ENCODE results near the gene PITPNM1.
"Not testable (repeated sequence)": the region's sequence is repeated elsewhere in the genome, so short reads cannot be mapped to it uniquely, and the experiment has no call there.

Gene PITPNM1

GRCh38 chr11:67466367-67466766, 38.8 kb downstream of the PITPNM1 start:
- DNase-seq (ENCODE audit: low read depth) = no peak

DNA sequence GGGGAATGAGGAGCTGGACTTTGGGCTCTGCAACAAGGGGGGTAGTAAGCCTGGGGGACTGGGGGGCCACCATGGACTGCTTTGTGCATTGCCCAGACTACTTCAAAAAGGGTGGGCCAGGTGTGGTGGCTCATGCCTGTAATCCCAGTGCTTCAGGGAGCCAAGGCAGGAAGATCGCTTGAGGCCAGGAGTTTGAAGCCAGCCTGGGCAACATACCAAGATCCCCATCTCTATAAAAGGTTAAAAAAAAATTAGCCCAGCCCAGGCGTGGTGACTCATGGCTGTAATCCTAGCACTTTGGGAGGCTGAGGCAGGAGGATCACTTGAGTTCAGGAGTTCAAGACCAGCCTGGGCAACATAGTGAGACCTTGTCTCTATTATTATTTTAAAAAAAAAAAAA, 39.6 kb downstream of the PITPNM1 start:
- not testable (repeated sequence) for DNase-seq (ENCODE audit: low read depth)

- DNase-seq (ENCODE audit: low read depth) = no peak
Measured at GRCh38 chr11:67465189-67465510, 40.0 kb downstream of the PITPNM1 start.

GRCh38 chr11:67464411-67465188, 40.6 kb downstream of the PITPNM1 start:
- DNase-seq (ENCODE audit: low read depth) = peak; percentile 65

DNA sequence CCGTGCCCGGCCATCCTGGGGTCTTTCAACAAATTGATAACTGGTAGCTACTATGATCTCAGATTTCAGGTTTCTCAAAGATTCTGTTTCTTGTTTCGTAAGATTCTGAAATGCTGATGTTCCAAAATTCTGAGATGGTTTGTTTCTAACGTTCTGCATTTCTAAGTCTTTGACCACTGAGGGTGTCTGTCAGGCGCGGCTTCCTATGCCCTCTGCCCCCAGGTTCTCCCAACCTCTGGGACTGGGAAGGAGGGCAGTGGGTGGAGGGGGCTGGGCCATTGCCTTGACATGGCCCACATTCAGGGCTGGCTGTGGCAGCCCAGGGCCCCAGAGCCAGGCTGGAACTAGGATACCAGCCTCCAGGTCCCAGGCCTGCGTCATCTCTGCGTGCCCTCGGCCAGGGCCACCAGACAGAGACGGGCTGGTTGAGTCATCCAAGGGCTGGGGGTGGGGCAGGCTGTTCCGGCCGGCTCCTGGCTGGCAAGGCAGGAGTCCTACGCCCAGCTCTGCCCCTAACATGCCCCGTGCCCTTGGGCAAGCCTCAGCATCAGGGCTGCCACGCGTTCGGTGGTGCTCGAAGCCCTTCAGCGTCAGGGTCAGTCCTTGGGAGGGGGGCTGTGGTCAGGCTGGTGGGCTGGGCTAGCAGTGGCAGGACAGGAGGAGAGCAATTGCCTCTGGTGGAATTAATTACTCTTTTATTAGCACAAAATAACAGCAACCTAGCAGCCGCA, 41.3 kb downstream of the PITPNM1 start:
- peak; percentile 62 for DNase-seq (ENCODE audit: low read depth)

GRCh38 chr11:67463186-67463585, 42.0 kb downstream of the PITPNM1 start:
- no peak for DNase-seq (ENCODE audit: low read depth)

- no peak for DNase-seq (ENCODE audit: low read depth)
Measured at GRCh38 chr11:67458266-67458665, 46.9 kb downstream of the PITPNM1 start.

DNA sequence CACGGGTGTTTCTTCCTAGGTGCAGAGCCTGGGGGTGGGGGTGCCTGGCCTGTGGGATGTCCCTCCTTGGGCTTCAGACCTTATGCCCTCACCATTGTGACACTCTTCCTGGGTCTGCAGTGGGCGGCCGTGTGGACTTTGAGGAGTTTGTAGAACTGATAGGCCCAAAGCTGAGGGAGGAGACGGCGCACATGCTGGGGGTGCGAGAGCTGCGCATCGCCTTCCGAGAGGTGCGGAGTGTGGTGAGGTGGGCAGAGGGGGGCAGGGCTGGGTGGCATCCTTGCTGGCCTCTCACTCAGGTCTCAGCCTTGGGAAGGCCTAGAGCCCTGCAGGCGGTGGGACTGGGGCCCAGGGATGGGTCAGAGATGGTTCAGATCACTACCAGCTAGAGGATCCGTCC, 47.7 kb downstream of the PITPNM1 start:
- no peak for DNase-seq (ENCODE audit: low read depth)

DNA sequence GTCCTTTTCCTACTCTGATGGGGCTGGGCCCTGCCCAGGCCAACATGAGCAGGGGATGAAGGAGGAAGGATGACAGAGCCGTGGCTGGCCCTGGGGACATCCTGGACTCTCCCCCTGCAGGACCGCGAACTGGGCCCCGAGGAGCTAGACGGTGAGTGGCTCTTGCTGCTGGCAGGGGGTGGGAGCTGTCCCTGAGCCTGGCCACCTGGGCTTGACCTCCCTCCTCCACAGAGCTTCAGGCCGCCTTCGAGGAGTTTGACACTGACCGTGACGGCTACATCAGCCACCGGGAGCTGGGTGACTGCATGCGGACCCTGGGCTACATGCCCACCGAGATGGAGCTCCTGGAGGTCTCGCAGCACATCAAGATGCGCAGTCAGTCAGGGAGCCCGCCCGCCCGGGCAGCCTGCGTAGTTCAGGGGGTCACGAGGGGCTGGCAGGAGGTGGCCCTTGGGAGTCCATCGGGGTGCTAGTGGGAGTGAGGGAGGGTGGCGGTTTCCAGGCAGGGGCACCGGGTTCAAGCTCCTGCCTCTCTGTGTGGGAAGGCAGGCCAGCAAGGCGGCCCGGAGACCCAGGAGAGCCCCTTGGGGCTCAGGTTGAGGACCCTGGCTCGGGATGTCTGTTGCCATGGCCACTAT, 49.0 kb downstream of the PITPNM1 start:
- no peak for DNase-seq (ENCODE audit: low read depth)

DNA sequence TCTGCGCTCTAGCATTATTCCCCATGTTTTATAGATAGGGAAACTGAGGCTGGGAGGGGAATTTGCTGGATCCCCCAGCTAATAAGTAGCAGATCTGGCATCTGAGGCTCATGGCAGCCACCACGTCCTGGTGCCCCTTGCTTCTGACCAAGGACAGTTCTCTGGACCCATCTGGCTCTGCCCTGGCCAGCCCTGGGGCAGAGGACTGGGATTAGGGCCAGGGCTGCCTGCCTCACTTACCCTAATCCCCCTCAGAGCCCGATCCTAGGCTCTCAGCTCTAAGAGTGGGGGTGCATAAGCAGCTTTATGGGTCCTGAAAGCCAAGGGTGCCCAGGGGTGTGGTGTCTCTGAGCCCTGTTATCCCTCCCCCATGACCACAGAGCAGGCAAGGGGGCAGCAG, 50.1 kb downstream of the PITPNM1 start, which contains the start of gene CABP4:
CABP4 (plus strand) TSS at position 301 of the 400 bp plus-strand sequence; CDS start at position 371, 70 bp downstream.
- no peak for DNase-seq (ENCODE audit: low read depth)

GRCh38 chr11:67453816-67454732, 51.1 kb downstream of the PITPNM1 start:
- no peak for DNase-seq (ENCODE audit: low read depth)

DNA sequence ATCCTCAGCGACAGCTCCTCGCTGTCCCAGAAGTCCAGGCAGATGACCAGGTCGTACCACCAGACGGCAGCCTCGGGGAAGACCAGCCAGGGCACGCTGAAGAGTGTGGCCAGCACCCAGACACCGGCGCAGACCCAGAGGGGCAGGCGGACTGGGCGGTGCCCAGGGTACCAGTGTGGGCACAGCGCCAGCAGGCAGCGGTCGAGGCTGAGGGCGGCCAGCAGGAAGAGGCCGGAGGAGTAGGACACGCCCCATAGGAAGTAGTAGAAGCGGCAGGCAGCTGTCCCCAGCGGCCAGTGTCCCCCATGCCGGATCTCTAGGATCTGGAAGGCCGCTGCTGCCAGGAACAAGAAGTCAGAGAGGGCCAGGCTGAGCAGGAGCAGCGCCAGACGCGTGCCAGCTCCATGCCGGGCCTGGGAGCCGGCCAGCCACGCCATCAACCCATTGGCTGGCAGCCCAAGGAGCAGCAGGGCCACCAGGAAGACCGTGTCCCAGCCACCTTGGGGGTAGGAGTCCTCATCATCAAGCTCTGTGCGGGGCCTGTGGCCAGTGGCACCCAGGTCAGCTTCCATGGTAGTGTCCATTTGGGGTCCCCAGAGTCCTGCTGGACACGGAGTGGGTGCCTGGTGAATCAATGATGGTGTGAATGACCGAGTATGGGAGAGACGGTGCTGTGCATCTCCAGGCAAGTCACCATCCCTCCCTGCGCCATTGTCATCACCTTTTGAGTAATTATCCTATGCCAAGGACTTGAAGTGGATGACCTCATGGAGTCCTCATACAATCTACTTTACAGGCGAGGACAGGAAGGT, 52.8 kb downstream of the PITPNM1 start, which contains the start of gene GPR152:
GPR152 (minus strand) TSS at position 589 of the 812 bp plus-strand sequence; CDS start at position 584, 5 bp downstream.
- DNase-seq (ENCODE audit: low read depth) = no peak

GRCh38 chr11:67451658-67451976, 53.5 kb downstream of the PITPNM1 start:
- no peak for DNase-seq (ENCODE audit: low read depth)

- DNase-seq (ENCODE audit: low read depth) = no peak
Measured at GRCh38 chr11:67450796-67451657, 54.1 kb downstream of the PITPNM1 start.

DNA sequence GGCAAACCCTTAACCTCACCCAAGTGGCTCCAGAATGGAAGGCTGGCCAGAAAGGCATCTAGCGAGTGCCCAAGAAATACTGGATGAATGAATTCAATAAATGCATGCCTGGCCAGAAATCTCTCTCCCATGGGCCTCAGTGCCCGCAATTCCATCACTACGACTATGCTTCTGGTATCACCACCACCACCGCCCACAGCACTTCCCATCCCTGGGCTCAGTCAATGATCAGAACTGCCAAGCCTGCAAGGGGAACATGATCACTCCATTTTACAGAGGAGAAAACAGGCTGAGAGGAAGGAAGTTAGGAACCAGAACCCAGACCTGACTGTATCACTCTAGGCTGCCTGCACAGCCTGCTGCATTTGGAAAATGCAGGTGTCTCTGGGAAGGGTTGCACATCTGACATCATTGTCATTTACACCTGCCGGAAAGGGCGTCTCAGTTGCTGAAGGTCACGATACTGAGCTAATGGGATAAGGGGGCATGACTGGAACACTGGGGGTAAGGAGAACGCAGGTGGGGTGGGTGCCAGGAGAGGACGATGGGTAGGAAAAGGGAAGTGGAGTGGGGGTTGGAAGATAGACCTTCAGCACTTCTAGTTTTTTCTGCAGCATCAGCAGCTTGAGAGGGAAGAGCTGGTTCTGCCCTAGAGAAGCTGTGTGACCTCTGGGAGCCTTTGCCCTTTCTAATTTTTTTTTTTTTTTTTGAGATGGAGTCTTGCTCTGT, 55.9 kb downstream of the PITPNM1 start:
- no peak for DNase-seq (ENCODE audit: low read depth)

- DNase-seq (ENCODE audit: low read depth) = no peak
Measured at GRCh38 chr11:67448220-67448609, 56.9 kb downstream of the PITPNM1 start.

GRCh38 chr11:67445515-67445914, 59.6 kb downstream of the PITPNM1 start:
- DNase-seq (ENCODE audit: low read depth) = no peak

DNA sequence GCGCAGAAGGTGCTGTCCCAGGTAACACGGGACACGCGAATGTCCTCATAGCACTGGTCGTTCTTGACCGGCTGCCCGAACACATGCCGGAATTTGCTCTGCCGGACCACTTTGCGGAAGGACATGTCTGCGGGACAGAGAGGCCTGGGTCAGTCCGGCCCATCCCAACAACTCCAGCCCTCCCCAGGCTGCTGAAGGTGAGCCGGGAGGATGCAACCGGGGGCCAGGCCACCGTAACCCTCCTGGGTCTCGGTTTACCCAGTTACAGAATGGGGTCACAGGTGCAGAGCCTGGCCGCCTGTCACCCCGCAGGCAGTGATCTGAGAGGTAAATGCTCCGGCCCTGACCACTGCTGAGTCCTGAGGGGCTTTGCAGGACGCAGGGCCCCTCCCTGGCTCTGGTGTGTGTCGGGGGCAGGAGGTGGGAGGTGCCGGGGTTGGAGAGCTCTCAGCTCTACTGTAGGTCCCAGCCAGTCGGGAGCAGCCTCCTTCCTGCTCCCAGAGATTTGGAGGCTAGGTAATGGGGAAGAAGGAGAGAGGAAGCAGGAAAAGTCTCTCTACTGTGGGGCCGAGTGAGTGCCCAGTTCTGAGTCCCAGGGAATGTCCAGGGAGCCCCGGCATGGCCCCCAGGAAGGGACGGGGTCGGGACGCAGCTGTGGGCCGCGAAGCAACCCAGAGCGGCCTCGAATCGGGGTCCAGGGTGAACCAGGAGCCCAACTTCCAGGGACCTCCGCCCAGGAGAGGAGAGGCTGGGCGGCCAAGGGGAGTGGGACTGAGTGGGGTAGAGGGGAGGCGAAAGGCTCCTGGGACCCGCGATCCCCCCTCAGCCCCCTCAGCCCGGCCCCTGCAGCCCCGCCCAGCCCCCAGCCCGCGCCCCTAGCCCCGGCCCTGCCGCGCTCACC, 62.4 kb downstream of the PITPNM1 start:
- no peak for DNase-seq (ENCODE audit: low read depth)
